Testis (tissue), 3 donors: ENCODE data around the gene ALDH1L1. TPM values are rescaled to one million over a fixed set of nuclear protein-coding genes. Genes with fewer than 3 reads are reported as not detected.

Experiments
- DNase-seq: peaks from one replicate; pipeline ENCODE4 v3.0.0-alpha.2; 2019
- H3K27ac ChIP-seq, 2 donors: fragments of 200-600 bp; sonication (generic); one replicate each; pipeline ENCODE4 v1.5.1; 2019
- H3K27me3 ChIP-seq: fragments of 200-600 bp; sonication (generic); one replicate; pipeline ENCODE4 v1.5.1; 2019
- H3K36me3 ChIP-seq: fragments of 200-600 bp; sonication (generic); one replicate; pipeline ENCODE4 v1.5.1; 2017; ENCODE audit warnings: low read depth; ENCODE audit errors: missing control alignments
- H3K4me1 ChIP-seq: fragments of 200-600 bp; sonication (generic); one replicate; pipeline ENCODE4 v1.5.1; 2019
- H3K4me3 ChIP-seq, 2 donors: fragments of 200-600 bp; sonication (generic); one replicate each; pipeline ENCODE4 v1.5.1; 2017 to 2019
- H3K9me3 ChIP-seq: fragments of 200-600 bp; sonication (generic); one replicate; pipeline ENCODE4 v1.5.1; 2017
- POLR2A ChIP-seq: fragments of 450-650 bp; IDR thresholded peaks from one replicate; pipeline ENCODE4 v1.6.1; 2017; ENCODE audit warnings: antibody characterized with exemption, mild to moderate bottlenecking, moderate library complexity
- WGBS, 2 donors: methylation state at CpG; one replicate each; pipeline ENCODE4 v1.1.5; 2018; 5-methylcytosine and 5-hydroxymethylcytosine counted together
- intact Hi-C: fragments of 100-400 bp; cut with DNase I; formaldehyde crosslinking; loops from one replicate; pipeline ENCODE4 v1.15.1; 2023; ENCODE audit warnings: low total_unique reads
- polyA plus RNA-seq: library from polyadenylated mRNA; stranded (reverse); fragments of 350-450 nt; fragmentation: Illumina TruSeq; extraction: RNeasy Lipid Tissue Mini Kit (QIAGEN cat#74804); gene quantifications from one replicate; pipeline ENCODE4 v1.2.3, GENCODE V29; 2014; ENCODE audit warnings: low read depth, low replicate concordance; ENCODE audit not compliant: insufficient read depth
- small RNA-seq, 2 donors: library from RNA; depleted of rRNA; stranded (forward); fragments of <200 nt; gene quantifications; one replicate each; pipeline ENCODE3, GENCODE V24; 2016
- total RNA-seq, 2 donors: library from RNA; depleted of rRNA; stranded (reverse); fragments of >200 nt; gene quantifications; one replicate each; pipeline ENCODE4 v1.2.3, GENCODE V29; 2016
- TF ChIP-seq, protein P1 (sequence below), 3 experiments: fragments of 450-650 bp in 2 of 3; fragments of 200-600 bp in 1 of 3; sonication (generic) in 1 of 3; IDR thresholded peaks; one replicate each; pipeline ENCODE4 v1.5.1; 2016 to 2019; ENCODE audit warnings: antibody characterized with exemption in 3 of 3, mild to moderate bottlenecking in 2 of 3, moderate library complexity in 1 of 3

The ALDH1L1 gene
- total and polyA plus RNA-seq, 3 donors from 2014 or later: 19.6 to 73.8 (median 67.5) TPM

GRCh38 chr3:126056088-126056487 is 124.3 kb downstream of the ALDH1L1 start:
- Histone ChIP-seq H3K27ac (peak overlapping the region; percentile 66 to 86), H3K4me1 (peaks cover 45% of the 10 kb centered on the region), H3K9me3 (no peaks in the 10 kb centered on the region), H3K4me3 (no peak overlapping the region), H3K27me3 (no peaks in the 10 kb centered on the region), H3K36me3 (no peaks in the 10 kb centered on the region)
- TF ChIP-seq, protein P1, sequence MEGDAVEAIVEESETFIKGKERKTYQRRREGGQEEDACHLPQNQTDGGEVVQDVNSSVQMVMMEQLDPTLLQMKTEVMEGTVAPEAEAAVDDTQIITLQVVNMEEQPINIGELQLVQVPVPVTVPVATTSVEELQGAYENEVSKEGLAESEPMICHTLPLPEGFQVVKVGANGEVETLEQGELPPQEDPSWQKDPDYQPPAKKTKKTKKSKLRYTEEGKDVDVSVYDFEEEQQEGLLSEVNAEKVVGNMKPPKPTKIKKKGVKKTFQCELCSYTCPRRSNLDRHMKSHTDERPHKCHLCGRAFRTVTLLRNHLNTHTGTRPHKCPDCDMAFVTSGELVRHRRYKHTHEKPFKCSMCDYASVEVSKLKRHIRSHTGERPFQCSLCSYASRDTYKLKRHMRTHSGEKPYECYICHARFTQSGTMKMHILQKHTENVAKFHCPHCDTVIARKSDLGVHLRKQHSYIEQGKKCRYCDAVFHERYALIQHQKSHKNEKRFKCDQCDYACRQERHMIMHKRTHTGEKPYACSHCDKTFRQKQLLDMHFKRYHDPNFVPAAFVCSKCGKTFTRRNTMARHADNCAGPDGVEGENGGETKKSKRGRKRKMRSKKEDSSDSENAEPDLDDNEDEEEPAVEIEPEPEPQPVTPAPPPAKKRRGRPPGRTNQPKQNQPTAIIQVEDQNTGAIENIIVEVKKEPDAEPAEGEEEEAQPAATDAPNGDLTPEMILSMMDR (IDR thresholded peaks at IDR 0.05): no peak
- no peak for TF ChIP-seq POLR2A
- intact Hi-C loops: no loop called here
- 97 to 98% methylated on average over 7 to 10 of the region's 10 CpGs for WGBS, 2 donors
- no peak for DNase-seq

- no peak for DNase-seq
- H3K9me3 ChIP-seq: no peaks in the 10 kb centered on the region
- H3K4me3 ChIP-seq: no peak overlapping the region
- H3K4me1 ChIP-seq: peaks cover 45% of the 10 kb centered on the region
- H3K36me3 ChIP-seq: no peaks in the 10 kb centered on the region
- WGBS, 2 donors: 93 to 95% methylated on average over 5 of the region's 5 CpGs
- intact Hi-C loops: no loop called here
- no peaks in the 10 kb centered on the region for H3K27me3 ChIP-seq
- H3K27ac ChIP-seq: no peak overlapping the region
- TF ChIP-seq, protein P1 (IDR thresholded peaks at IDR 0.05): no peak
- no peak for TF ChIP-seq POLR2A
Measured at GRCh38 chr3:126054870-126055269, 125.5 kb downstream of the ALDH1L1 start.

DNA sequence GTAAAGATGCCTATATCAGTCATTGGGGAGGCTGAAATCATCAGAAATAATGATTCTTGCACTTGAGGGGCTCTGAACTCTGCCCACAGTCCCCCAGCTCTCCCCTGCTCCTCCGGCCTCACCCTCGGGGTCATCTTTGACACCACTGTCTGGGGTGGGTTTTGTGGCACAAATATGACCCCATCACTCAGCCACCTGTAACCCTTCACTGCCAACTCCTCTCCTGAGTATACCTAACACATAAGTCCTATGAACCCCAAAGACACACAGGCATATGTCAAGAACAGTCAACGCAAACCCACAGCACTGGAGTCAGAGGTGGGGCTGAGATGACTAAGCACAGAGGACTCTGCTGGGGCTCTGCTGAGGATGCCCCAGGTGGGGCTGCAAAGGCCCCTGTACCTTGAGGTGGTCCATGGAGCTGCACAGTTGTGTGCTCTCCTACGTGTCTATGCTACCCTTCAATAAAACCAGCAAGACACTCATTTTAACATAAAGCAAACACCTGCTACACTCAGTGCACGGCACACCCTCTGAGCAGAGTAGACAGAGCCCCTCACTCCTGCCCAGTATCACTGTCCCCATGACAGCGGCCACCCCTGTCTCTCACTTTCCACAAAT is 126.3 kb downstream of the ALDH1L1 start:
- H3K4me1 ChIP-seq: peaks cover 39% of the 10 kb centered on the region
- TF ChIP-seq, protein P1 (IDR thresholded peaks at IDR 0.05): no peak
- TF ChIP-seq POLR2A: no peak
- H3K27ac ChIP-seq: no peak overlapping the region
- no peaks in the 10 kb centered on the region for H3K9me3 ChIP-seq
- no peak overlapping the region for H3K4me3 ChIP-seq
- DNase-seq: no peak
- H3K27me3 ChIP-seq: no peaks in the 10 kb centered on the region
- H3K36me3 ChIP-seq: no peaks in the 10 kb centered on the region
- whole genome bisulfite sequencing, 2 donors: 92% methylated on average over 6 of the region's 6 CpGs
- intact Hi-C loops: no loop called here

Small RNA genes lying within 50 kb of the gene (small RNA-seq; reads per million reads assigned to genes)
- gene RNU1-30P: 0 reads per million in 2 donors

Other genes starting within 250 kb of the ALDH1L1 start
- gene ROPN1B, start 211.4 kb downstream of the ALDH1L1 start, total RNA-seq: 100 to 1,000 TPM; 123 to 239 TPM
- 534 TPM for gene ROPN1B, start 211.4 kb downstream of the ALDH1L1 start, polyA plus RNA-seq
- gene SLC41A3, start 96.5 kb downstream of the ALDH1L1 start, total RNA-seq: 100 to 1,000 TPM; 160 to 220 TPM
- 161 TPM for gene SLC41A3, start 96.5 kb downstream of the ALDH1L1 start, polyA plus RNA-seq
- gene KLF15, start 176.8 kb upstream of the ALDH1L1 start, total RNA-seq: 10 to 100 TPM; 32.0 to 36.1 TPM
- gene KLF15, start 176.8 kb upstream of the ALDH1L1 start, polyA plus RNA-seq: 8.5 TPM
- gene CFAP100, start 214.3 kb upstream of the ALDH1L1 start, total RNA-seq: 10 to 100 TPM; 21.4 to 56.2 TPM
- 74.2 TPM for gene CFAP100, start 214.3 kb upstream of the ALDH1L1 start, polyA plus RNA-seq